GM10266 (cell line): Measurements from ENCODE around the gene CSF1R.

Experiments
- DNase-seq: peaks from one replicate; pipeline ENCODE4 v3.0.0; 2012; ENCODE audit errors: extremely low spot score
- CTCF ChIP-seq: IDR thresholded peaks from 2 replicates; pipeline ENCODE4 v1.5.1; 2012; ENCODE audit warnings: mild to moderate bottlenecking, low read depth; ENCODE audit not compliant: control insufficient read depth, insufficient read depth; ENCODE audit errors: missing control alignments

CSF1R gene

DNA sequence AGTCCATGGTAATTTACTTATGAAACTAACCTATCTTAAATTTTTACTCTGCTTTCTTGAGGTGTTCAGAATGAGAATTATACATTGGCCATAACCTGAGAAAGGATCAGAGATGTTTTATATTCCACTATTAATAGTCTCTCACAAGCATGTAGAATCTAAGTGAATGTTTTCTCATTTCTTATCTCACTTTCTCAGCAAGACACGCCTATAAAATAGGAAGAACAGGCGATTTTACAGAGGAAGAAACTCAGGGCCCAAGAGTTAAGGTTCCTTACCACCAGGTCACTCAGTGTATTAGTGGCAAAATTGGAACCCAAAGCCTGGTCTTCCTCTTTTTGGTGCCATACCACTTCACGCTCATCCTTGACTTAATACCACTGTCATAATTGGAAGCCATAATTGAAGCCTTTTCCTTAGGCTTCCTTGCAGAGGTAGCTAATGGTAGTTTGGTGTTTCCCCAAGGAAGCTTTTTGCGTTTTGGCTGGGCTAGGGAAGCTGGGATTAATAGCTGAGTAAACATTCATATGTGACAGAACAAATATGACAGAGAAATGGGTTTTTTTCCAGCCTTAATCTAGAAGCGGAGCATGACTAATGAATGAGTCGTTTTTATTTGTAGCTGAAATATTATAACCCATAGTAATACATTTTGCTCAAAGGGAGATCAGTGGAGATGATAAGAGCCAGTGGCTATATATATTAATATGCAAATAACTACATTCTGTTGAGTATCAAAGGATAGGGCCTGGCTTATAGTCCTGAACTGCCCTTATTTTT lies 68.9 kb downstream of the CSF1R start:
- TF ChIP-seq CTCF = no peak
- no peak for DNase-seq

DNA sequence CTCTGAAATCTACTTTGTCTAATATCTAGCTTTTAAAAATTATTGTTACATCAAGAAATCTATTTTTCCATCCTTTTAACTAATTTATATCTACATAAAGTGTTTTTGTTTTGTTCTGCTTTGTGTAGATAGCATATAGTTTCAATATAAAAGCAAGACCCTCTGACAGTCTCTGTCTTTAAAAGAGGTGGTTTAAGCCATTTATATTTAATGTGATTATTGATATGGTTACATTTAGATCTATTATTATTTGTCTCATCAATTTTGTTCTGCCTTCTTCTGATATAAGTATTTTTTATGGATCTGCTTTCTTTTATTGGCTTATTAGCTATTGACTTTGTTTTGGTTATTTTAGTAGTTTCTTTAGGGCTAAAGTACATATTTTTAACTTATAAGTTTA lies 69.8 kb downstream of the CSF1R start:
- TF ChIP-seq CTCF = no peak
- no peak for DNase-seq

GRCh38 chr5:150015415-150015814 lies 70.9 kb downstream of the CSF1R start:
- no peak for TF ChIP-seq CTCF
- DNase-seq = no peak

DNA sequence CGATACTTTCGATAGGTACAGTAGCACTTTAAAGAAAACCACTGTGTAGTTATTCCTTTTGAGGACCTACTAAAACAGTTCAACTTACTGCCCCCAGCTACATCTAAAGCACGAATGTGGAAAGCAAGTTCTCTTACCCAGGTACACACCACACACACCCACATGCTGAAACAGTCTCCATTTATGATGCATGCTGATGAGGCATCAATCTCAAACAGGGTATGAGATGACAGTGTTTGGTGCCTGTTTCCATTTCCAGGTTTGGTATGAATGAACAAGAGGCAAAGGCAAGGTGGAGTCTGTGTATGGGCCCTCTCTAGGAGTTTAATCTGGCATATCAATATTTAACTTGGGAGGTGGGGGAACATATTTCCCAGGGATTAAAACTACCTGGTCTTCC lies 71.9 kb downstream of the CSF1R start:
- TF ChIP-seq CTCF = no peak
- DNase-seq = no peak

DNA sequence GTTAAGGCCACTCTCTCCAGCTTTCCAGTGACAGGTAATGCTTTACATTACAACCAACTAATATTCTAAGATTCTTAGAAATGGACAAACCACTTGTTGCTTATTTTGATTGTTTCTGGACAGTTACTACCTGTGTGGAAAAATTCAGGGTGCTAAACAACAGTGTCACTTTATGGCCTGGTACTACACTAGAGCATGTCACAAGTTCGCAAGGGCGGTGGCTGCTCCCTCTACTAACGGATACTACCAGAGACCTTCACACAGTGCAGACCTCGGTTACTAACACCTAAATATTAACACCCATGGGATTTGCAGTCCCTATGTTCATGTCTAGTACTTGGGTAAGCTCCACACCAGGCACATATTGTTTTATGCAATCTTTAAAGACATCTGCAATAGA lies 72.4 kb downstream of the CSF1R start:
- TF ChIP-seq CTCF = no peak
- no peak for DNase-seq

GRCh38 chr5:150009671-150010387 lies 76.5 kb downstream of the CSF1R start:
- no peak for TF ChIP-seq CTCF
- no peak for DNase-seq

GRCh38 chr5:150007050-150007449 lies 79.3 kb downstream of the CSF1R start:
- no peak for DNase-seq
- TF ChIP-seq CTCF = no peak
